ENCODE measurements around the gene NME1.

GRCh38 chr17:51161541-51161940 is 8.2 kb downstream of the NME1 start:
- TF ChIP-seq, protein P1, sequence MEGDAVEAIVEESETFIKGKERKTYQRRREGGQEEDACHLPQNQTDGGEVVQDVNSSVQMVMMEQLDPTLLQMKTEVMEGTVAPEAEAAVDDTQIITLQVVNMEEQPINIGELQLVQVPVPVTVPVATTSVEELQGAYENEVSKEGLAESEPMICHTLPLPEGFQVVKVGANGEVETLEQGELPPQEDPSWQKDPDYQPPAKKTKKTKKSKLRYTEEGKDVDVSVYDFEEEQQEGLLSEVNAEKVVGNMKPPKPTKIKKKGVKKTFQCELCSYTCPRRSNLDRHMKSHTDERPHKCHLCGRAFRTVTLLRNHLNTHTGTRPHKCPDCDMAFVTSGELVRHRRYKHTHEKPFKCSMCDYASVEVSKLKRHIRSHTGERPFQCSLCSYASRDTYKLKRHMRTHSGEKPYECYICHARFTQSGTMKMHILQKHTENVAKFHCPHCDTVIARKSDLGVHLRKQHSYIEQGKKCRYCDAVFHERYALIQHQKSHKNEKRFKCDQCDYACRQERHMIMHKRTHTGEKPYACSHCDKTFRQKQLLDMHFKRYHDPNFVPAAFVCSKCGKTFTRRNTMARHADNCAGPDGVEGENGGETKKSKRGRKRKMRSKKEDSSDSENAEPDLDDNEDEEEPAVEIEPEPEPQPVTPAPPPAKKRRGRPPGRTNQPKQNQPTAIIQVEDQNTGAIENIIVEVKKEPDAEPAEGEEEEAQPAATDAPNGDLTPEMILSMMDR (IDR thresholded peaks at IDR 0.05): no peak
- TF ChIP-seq POLR2A (IDR thresholded peaks at IDR 0.05): no peak

Data from suprapubic skin (tissue), 3 donors.